ENCODE measurements around the gene SPAG7. TPM values are rescaled to one million over a fixed set of nuclear protein-coding genes. Genes with fewer than 3 reads are reported as not detected.

The SPAG7 gene
- total and polyA plus RNA-seq, 4 donors: 18.6 to 66.3 (median 26.0) TPM

DNA sequence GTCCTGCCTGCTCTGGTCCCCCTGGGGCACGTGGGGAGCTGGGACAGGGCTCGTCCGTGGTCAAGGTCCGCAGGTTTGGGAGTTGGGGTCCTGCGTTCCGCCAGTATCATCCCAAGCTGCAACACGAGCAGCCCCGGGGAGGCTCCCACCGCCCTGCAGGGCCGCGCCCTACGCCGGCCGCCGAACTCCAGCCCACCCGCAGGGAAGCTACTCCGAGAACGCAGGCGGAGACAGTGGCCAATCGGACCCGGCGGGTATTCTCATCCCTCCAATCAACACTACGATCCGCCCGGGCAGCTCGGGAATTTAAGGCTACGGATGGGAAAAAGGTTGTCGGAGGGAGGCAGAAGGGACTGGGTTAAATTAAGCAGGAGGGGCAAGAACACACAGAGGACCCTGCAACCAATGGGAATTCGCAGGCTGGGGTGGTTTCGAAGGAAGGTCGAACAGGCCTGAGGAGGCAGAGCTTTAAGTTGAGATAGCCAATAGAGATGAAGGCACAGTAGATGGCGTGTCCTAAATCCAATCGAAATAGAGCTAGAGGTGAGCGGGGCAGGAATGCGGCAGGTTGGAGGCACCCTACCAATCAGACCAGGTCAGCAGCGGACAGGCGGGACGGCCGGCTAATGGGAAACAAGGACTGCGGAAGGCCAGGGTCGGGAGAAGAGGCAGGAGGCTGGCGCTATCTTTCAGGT lies 626 bp downstream of the SPAG7 start:
- H3K27ac ChIP-seq (ENCODE audit: low read depth in 1 of 2, low read length in 2 of 2): peak overlapping the region; percentile 97 to 99
- DNase-seq (ENCODE audit: low spot score): peak; percentile 95
- peaks cover 7 to 42% (median 29%) of the 10 kb centered on the region in 4 donors for H3K4me1 ChIP-seq (ENCODE audit: control insufficient read depth in 4 of 4, insufficient read depth in 4 of 4, low read length in 3 of 4)
- TF ChIP-seq HNF4A (conservative IDR thresholded peaks at IDR 0.05) (peak in 1 of 2 donors; percentile 16), JUND (IDR thresholded peaks at IDR 0.05) (peak in 1 of 2 donors; percentile 37), FOXA1 (IDR thresholded peaks at IDR 0.05) (no peak), RXRA (IDR thresholded peaks at IDR 0.05) (peak; percentile 46 to 54), SP1 (IDR thresholded peaks at IDR 0.05) (peak; percentile 99), TAF1 (conservative IDR thresholded peaks at IDR 0.05) (peak; percentile 38), RAD21 (IDR thresholded peaks at IDR 0.05) (peak in 1 of 2 donors; percentile 63), EGR1 (IDR thresholded peaks at IDR 0.05; ENCODE audit: low read depth in 2 of 2) (no peak), NR2F2 (IDR thresholded peaks at IDR 0.05) (peak; percentile 90), HNF4G (IDR thresholded peaks at IDR 0.05) (no peak), FOXA2 (IDR thresholded peaks at IDR 0.05) (no peak), YY1 (IDR thresholded peaks at IDR 0.05) (no peak), GABPA (IDR thresholded peaks at IDR 0.05 in 1 of 2, conservative IDR thresholded peaks at IDR 0.05 in 1 of 2) (peak in 1 of 2 donors; percentile 70)
- TF ChIP-seq, protein P1, sequence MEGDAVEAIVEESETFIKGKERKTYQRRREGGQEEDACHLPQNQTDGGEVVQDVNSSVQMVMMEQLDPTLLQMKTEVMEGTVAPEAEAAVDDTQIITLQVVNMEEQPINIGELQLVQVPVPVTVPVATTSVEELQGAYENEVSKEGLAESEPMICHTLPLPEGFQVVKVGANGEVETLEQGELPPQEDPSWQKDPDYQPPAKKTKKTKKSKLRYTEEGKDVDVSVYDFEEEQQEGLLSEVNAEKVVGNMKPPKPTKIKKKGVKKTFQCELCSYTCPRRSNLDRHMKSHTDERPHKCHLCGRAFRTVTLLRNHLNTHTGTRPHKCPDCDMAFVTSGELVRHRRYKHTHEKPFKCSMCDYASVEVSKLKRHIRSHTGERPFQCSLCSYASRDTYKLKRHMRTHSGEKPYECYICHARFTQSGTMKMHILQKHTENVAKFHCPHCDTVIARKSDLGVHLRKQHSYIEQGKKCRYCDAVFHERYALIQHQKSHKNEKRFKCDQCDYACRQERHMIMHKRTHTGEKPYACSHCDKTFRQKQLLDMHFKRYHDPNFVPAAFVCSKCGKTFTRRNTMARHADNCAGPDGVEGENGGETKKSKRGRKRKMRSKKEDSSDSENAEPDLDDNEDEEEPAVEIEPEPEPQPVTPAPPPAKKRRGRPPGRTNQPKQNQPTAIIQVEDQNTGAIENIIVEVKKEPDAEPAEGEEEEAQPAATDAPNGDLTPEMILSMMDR (IDR thresholded peaks at IDR 0.05; ENCODE audit: low read depth, low read length, missing input control): peak; percentile 3
- TF ChIP-seq, protein P2, sequence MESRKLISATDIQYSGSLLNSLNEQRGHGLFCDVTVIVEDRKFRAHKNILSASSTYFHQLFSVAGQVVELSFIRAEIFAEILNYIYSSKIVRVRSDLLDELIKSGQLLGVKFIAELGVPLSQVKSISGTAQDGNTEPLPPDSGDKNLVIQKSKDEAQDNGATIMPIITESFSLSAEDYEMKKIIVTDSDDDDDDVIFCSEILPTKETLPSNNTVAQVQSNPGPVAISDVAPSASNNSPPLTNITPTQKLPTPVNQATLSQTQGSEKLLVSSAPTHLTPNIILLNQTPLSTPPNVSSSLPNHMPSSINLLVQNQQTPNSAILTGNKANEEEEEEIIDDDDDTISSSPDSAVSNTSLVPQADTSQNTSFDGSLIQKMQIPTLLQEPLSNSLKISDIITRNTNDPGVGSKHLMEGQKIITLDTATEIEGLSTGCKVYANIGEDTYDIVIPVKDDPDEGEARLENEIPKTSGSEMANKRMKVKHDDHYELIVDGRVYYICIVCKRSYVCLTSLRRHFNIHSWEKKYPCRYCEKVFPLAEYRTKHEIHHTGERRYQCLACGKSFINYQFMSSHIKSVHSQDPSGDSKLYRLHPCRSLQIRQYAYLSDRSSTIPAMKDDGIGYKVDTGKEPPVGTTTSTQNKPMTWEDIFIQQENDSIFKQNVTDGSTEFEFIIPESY (IDR thresholded peaks at IDR 0.05): no peak
- TF ChIP-seq, protein P3, sequence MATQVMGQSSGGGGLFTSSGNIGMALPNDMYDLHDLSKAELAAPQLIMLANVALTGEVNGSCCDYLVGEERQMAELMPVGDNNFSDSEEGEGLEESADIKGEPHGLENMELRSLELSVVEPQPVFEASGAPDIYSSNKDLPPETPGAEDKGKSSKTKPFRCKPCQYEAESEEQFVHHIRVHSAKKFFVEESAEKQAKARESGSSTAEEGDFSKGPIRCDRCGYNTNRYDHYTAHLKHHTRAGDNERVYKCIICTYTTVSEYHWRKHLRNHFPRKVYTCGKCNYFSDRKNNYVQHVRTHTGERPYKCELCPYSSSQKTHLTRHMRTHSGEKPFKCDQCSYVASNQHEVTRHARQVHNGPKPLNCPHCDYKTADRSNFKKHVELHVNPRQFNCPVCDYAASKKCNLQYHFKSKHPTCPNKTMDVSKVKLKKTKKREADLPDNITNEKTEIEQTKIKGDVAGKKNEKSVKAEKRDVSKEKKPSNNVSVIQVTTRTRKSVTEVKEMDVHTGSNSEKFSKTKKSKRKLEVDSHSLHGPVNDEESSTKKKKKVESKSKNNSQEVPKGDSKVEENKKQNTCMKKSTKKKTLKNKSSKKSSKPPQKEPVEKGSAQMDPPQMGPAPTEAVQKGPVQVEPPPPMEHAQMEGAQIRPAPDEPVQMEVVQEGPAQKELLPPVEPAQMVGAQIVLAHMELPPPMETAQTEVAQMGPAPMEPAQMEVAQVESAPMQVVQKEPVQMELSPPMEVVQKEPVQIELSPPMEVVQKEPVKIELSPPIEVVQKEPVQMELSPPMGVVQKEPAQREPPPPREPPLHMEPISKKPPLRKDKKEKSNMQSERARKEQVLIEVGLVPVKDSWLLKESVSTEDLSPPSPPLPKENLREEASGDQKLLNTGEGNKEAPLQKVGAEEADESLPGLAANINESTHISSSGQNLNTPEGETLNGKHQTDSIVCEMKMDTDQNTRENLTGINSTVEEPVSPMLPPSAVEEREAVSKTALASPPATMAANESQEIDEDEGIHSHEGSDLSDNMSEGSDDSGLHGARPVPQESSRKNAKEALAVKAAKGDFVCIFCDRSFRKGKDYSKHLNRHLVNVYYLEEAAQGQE (IDR thresholded peaks at IDR 0.05): no peak
- TF ChIP-seq, protein P4, sequence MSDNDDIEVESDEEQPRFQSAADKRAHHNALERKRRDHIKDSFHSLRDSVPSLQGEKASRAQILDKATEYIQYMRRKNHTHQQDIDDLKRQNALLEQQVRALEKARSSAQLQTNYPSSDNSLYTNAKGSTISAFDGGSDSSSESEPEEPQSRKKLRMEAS (IDR thresholded peaks at IDR 0.05): peak; percentile 22
- TF ChIP-seq, protein P5, sequence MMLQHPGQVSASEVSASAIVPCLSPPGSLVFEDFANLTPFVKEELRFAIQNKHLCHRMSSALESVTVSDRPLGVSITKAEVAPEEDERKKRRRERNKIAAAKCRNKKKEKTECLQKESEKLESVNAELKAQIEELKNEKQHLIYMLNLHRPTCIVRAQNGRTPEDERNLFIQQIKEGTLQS (IDR thresholded peaks at IDR 0.05): no peak
- H3K36me3 ChIP-seq (ENCODE audit: control insufficient read depth in 4 of 4, insufficient read depth in 3 of 4, low read depth in 1 of 4, low read length in 3 of 4): peaks cover 0 to 5% (median 0%) of the 10 kb centered on the region in 4 donors
- peak overlapping the region; percentile 59 to 84 for H3K9ac ChIP-seq (ENCODE audit: low read depth in 1 of 2, low read length in 2 of 2)
- peak overlapping the region; percentile 74 to 98 (median 97) for H3K4me3 ChIP-seq (ENCODE audit: low read depth in 1 of 3, low read length in 3 of 3)
- H3K9me3 ChIP-seq (ENCODE audit: control insufficient read depth in 4 of 4, low read length in 3 of 4): no peaks in the 10 kb centered on the region
- no peaks in the 10 kb centered on the region for H3K27me3 ChIP-seq (ENCODE audit: control insufficient read depth in 4 of 4, insufficient read depth in 4 of 4, low read length in 3 of 4)
- under 1% methylated on average over 42 of the region's 42 CpGs for WGBS
